ENCODE data around the gene SPPL3.

SPPL3 gene

DNA sequence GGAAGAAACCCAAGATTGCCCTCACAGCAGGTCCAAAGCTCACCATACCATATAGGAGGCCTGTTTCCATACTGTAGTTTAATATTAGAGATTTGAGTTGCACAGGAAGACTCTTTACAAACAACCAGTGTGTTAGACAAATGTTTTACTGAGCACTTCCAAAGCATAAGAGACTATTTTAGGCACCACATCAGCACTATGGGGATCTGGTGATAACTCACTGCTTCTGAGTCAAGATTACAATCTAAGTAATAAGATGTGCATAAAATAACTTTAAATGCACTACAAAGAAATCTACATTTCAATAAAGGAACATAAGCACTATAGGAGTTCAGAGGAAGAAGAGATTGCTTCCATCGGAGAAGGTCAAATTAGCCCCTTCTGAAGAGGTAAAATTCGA is 71.4 kb downstream of the SPPL3 start:
- TF ChIP-seq, protein P1, sequence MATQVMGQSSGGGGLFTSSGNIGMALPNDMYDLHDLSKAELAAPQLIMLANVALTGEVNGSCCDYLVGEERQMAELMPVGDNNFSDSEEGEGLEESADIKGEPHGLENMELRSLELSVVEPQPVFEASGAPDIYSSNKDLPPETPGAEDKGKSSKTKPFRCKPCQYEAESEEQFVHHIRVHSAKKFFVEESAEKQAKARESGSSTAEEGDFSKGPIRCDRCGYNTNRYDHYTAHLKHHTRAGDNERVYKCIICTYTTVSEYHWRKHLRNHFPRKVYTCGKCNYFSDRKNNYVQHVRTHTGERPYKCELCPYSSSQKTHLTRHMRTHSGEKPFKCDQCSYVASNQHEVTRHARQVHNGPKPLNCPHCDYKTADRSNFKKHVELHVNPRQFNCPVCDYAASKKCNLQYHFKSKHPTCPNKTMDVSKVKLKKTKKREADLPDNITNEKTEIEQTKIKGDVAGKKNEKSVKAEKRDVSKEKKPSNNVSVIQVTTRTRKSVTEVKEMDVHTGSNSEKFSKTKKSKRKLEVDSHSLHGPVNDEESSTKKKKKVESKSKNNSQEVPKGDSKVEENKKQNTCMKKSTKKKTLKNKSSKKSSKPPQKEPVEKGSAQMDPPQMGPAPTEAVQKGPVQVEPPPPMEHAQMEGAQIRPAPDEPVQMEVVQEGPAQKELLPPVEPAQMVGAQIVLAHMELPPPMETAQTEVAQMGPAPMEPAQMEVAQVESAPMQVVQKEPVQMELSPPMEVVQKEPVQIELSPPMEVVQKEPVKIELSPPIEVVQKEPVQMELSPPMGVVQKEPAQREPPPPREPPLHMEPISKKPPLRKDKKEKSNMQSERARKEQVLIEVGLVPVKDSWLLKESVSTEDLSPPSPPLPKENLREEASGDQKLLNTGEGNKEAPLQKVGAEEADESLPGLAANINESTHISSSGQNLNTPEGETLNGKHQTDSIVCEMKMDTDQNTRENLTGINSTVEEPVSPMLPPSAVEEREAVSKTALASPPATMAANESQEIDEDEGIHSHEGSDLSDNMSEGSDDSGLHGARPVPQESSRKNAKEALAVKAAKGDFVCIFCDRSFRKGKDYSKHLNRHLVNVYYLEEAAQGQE (IDR thresholded peaks at IDR 0.05; ENCODE audit: insufficient read depth in 1 of 2, low read depth in 2 of 2, low read length in 2 of 2), result no peak
- no peak for TF ChIP-seq SIN3A (IDR thresholded peaks at IDR 0.05; ENCODE audit: borderline replicate concordance, insufficient read depth, low read length)
- TF ChIP-seq POLR2AphosphoS5 (IDR thresholded peaks at IDR 0.05; ENCODE audit: low read depth, low read length), result no peak
- TF ChIP-seq TAF1 (IDR thresholded peaks at IDR 0.05; ENCODE audit: borderline replicate concordance, insufficient read depth, low read length), result no peak
- no peak for TF ChIP-seq FOXP2 (optimal IDR thresholded peaks at IDR 0.05; ENCODE audit: borderline replicate concordance, extremely low read depth, extremely low read length, insufficient read depth)

DNA sequence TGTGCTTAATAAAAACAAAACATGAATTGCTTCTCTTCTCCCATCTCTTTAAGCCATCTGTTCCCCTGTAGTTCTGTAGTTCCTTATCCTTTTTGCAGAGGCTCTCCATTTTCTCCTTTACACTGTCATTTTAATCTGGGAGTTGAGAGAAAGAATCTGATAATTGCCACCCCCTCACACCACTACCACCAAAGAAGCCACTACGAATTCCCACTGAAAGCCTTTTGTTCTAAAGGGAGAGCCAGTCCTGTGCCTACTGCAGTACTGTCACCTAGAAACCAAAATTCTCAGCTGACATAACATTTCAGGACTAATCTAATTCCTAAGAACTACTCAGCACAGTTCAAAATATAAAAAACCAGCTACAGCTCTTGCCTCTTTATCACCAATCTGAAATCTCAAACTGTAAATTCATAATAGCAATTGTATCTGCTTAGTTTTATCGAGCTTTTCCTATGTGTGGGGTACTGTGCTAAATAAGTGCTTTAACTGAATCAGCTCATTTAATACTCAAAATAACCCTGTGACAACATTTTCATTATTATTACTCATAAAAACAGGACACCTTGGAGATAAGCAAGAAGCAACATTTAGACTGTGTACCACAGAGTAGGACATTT is 72.4 kb downstream of the SPPL3 start:
- TF ChIP-seq, protein P1 (IDR thresholded peaks at IDR 0.05; ENCODE audit: insufficient read depth in 1 of 2, low read depth in 2 of 2, low read length in 2 of 2), result no peak
- no peak for TF ChIP-seq TAF1 (IDR thresholded peaks at IDR 0.05; ENCODE audit: borderline replicate concordance, insufficient read depth, low read length)
- no peak for TF ChIP-seq POLR2AphosphoS5 (IDR thresholded peaks at IDR 0.05; ENCODE audit: low read depth, low read length)
- TF ChIP-seq FOXP2 (optimal IDR thresholded peaks at IDR 0.05; ENCODE audit: borderline replicate concordance, extremely low read depth, extremely low read length, insufficient read depth), result no peak
- TF ChIP-seq SIN3A (IDR thresholded peaks at IDR 0.05; ENCODE audit: borderline replicate concordance, insufficient read depth, low read length), result no peak

DNA sequence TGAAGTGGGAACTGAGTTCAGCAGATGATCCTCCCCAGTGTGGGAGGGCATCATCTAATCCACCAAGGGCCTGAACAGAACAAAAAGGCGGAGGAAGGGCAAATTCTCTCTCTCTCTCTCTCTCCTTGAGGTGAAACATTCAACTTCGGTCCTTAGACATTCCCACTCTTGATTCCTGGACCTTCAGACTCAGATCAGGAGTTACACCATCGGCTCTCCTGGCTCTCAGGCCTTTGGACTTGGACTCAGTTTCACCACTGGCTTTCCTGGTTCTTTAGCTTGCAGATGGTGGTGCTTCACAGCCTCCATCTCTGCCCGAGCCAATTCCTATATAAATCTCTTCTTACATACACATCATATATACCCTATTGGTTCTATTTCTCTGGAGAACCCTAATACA is 73.2 kb downstream of the SPPL3 start:
- TF ChIP-seq, protein P1 (IDR thresholded peaks at IDR 0.05; ENCODE audit: insufficient read depth in 1 of 2, low read depth in 2 of 2, low read length in 2 of 2), result no peak
- TF ChIP-seq TAF1 (IDR thresholded peaks at IDR 0.05; ENCODE audit: borderline replicate concordance, insufficient read depth, low read length) (no peak), SIN3A (IDR thresholded peaks at IDR 0.05; ENCODE audit: borderline replicate concordance, insufficient read depth, low read length) (no peak), POLR2AphosphoS5 (IDR thresholded peaks at IDR 0.05; ENCODE audit: low read depth, low read length) (no peak), FOXP2 (optimal IDR thresholded peaks at IDR 0.05; ENCODE audit: borderline replicate concordance, extremely low read depth, extremely low read length, insufficient read depth) (no peak)

DNA sequence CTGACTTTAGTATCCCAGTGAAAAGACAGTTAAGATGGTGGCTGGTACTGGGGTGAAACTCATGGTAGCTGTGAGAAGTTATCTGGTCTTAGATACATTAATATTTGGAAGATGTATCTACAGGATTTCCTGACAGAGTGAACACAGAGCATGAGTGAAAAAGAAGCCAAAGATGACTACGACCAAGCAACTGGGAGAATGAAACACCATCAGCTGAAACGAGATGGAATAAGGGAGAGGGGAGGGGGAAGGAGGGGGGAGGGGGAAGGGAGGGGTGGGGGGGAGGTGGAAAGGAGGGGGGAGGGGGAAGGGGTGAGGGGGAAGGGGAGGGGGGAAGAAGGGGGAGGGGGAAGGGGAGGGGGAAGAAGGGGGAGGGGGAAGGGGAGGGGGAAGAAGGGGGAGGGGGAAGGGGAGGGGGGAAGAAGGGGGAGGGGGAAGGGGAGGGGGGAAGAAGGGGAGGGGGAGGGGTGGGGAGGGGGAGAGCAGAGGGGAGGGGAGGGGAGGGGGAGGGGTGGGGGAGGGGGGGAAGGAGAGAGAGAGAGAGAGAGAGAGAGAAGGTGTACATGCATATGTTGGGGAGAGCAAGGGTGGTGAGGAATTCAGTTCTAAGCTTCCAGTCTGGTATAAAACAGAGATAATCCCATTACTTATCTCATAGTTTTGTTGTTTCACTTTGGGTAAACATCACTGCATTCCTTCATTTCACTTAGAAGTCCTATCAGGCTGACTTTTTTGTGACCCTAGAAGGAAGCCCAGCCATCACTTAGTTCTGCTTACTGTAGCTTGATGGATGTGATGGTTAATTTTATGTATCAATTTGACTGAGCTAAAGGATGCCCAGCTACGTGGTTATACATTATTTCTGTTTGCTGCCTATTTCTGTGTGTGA is 73.9 kb downstream of the SPPL3 start:
- no peak for TF ChIP-seq TAF1 (IDR thresholded peaks at IDR 0.05; ENCODE audit: borderline replicate concordance, insufficient read depth, low read length)
- TF ChIP-seq, protein P1 (IDR thresholded peaks at IDR 0.05; ENCODE audit: insufficient read depth in 1 of 2, low read depth in 2 of 2, low read length in 2 of 2), result no peak
- no peak for TF ChIP-seq SIN3A (IDR thresholded peaks at IDR 0.05; ENCODE audit: borderline replicate concordance, insufficient read depth, low read length)
- no peak for TF ChIP-seq POLR2AphosphoS5 (IDR thresholded peaks at IDR 0.05; ENCODE audit: low read depth, low read length)
- no peak for TF ChIP-seq FOXP2 (optimal IDR thresholded peaks at IDR 0.05; ENCODE audit: borderline replicate concordance, extremely low read depth, extremely low read length, insufficient read depth)

Data from PFSK-1 (cell line).